Lower leg skin (tissue), 3 donors: ENCODE measurements around the gene IMMP2L.

Experiments used
- CTCF ChIP-seq, 3 donors: fragments of 450-650 bp; IDR thresholded peaks; one replicate each; pipeline ENCODE4 v1.5.1; 2016; ENCODE audit warnings: antibody characterized with exemption in 3 of 3, mild to moderate bottlenecking in 3 of 3, moderate library complexity in 2 of 3
- POLR2A ChIP-seq, 2 donors: fragments of 450-650 bp; IDR thresholded peaks; one replicate each; pipeline ENCODE4 v1.6.1; 2016 to 2017; ENCODE audit warnings: antibody characterized with exemption in 2 of 2, mild to moderate bottlenecking in 1 of 2, moderate library complexity in 1 of 2

GRCh38 chr7:111578754-111579153, 16.5 kb upstream of the IMMP2L start:
- TF ChIP-seq CTCF (IDR thresholded peaks at IDR 0.05): no peak
- no peak for TF ChIP-seq POLR2A (IDR thresholded peaks at IDR 0.05)
